Left cardiac atrium (tissue), 4 donors: ENCODE results near the gene LAGE3. TPM values are rescaled to one million over a fixed set of nuclear protein-coding genes. Genes with fewer than 3 reads are reported as not detected.

Experiments used
- ATAC-seq, 2 donors: fragments of 200-7000 bp; cut with Tn5 transposase; one replicate each; pipeline ENCODE4 v1.9.1; 2020; ENCODE audit warnings: mild to moderate bottlenecking in 2 of 2, moderate library complexity in 2 of 2
- DNase-seq: peaks from one replicate; pipeline ENCODE4 v3.0.0-alpha.2; 2020
- intact Hi-C, 2 donors: fragments of 100-400 bp; cut with DNase I; formaldehyde crosslinking; loops; one replicate each; pipeline versions ENCODE4 v1.14.1 to v1.15.1; 2022 to 2023
- total RNA-seq, 2 donors: library from RNA; stranded (reverse); fragmentation: NEBNext Ultra II Directional; extraction: Animal tissue kit (Norgen Biotek cat#: 25700); gene quantifications; one replicate each; pipeline ENCODE4 v1.2.1, GENCODE V29; 2021
- donor health status: DM: no; HTN: yes; CAD: no.
- donor health status: DM: no; HTN: yes; CAD: no; lungs with severe emphysema.
- donor health status: DM: yes; HTN: yes; CAD: no.
- donor health status: Dilated cardiomyopathy.

The LAGE3 gene
- total RNA-seq, 2 donors from 2014 or later = 17.7 TPM

GRCh38 chrX:154463611-154464220, 15.4 kb downstream of the LAGE3 start:
- intact Hi-C loops = no loop called here
- ATAC-seq (no peak), DNase-seq (no peak)

GRCh38 chrX:154462396-154462795, 16.7 kb downstream of the LAGE3 start:
- ATAC-seq (no peak), DNase-seq (no peak)
- intact Hi-C loops = no loop called here

DNA sequence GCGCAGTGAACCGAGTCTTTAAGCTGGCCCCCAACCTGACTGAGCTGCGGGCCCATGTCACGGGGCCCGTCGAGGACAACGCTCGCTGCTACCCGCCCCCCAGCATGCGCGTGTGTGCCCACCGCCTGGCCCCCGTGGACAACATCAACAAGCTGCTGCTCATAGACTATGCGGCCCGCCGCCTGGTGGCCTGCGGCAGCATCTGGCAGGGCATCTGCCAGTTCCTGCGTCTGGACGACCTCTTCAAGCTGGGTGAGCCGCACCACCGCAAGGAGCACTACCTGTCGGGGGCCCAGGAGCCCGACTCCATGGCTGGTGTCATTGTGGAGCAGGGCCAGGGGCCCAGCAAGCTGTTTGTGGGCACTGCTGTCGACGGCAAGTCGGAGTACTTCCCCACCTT, 18.8 kb downstream of the LAGE3 start:
- intact Hi-C loops = no loop called here
- ATAC-seq (no peak), DNase-seq (no peak)

GRCh38 chrX:154459832-154460231, 19.2 kb downstream of the LAGE3 start:
- DNase-seq = no peak
- intact Hi-C loops = no loop called here
- ATAC-seq = peak; percentile 16 to 44

GRCh38 chrX:154458954-154459778, 19.9 kb downstream of the LAGE3 start:
- DNase-seq (no peak), ATAC-seq (peak; percentile 77 to 84)
- intact Hi-C loops = no loop called here

DNA sequence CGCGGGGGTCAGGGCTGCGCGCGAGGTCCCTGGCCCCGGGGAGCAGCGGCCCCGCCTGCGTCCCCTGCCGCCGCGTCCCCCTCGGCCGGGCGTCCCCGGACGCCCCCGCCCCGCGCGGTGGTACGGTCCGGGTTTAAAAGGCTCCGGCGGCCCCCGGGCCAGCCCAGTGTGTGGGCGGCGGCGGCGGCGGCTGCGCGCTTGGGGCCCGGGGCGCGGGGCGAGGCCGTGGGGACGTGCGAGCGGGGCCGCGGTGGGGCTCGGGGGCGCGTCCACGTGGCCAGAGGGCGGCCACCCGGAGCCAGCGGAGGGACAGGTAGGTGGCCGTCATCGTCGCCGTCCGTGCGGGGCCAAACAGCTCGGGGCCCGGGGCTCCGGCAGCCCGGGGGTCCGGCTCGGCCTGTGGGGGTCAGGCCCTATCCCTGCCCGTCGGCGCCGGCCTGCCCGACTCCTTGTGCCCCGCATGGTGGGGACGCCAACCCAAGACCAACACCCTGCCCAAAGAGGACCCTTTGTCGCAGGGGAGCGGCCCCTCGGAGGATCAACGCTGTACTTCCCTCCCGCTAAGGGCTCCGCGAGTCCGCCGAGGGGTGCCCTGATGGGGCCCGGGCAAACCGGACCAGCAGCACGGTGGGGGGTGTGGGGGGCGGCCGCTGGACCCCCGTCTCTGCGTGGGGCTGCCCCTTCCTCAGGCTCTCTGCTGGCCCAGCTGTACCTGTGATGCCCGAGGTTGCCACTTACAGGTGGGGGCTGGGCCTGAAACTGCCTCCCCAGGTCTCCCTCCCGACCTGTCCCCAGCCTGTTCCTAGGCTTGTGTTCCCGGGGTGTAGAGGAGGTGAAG, 20.7 kb downstream of the LAGE3 start, which contains the start of gene PLXNA3:
Gene PLXNA3, plus strand, starts transcription at position 166 of the 838 bp plus-strand sequence. CDS start 1,903 bp downstream, outside the sequence.
- ATAC-seq (peak; percentile 75 to 83), DNase-seq (peak; percentile 57)
- intact Hi-C loops = no loop called here

GRCh38 chrX:154457491-154458115, 21.5 kb downstream of the LAGE3 start:
- intact Hi-C loops = no loop called here
- DNase-seq (no peak), ATAC-seq (peak; percentile 41 to 53)

DNA sequence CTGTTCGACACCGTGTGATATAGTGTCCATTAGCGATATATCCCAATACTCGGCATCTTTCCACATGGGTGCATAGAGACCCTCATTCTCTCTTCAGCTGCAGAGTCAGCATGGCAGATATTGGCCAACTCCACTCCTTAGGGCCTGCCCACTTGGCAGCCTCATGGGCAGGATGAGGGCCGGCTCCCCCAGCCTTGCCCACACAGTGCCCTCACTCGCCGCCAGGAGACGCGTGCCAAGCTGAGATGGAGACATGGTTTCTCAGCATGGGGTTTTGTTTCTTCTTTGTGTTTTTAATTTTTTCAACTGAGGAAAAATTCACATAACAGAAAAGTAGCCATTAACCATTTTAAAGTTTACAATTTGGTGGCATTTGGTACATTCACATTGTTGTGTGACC, 26.3 kb downstream of the LAGE3 start:
- ATAC-seq (peak in 1 of 2 donors; percentile 21), DNase-seq (no peak)
- intact Hi-C loops = no loop called here

GRCh38 chrX:154450312-154450711, 28.8 kb downstream of the LAGE3 start:
- intact Hi-C loops = no loop called here
- ATAC-seq = no peak
- DNase-seq = no peak

DNA sequence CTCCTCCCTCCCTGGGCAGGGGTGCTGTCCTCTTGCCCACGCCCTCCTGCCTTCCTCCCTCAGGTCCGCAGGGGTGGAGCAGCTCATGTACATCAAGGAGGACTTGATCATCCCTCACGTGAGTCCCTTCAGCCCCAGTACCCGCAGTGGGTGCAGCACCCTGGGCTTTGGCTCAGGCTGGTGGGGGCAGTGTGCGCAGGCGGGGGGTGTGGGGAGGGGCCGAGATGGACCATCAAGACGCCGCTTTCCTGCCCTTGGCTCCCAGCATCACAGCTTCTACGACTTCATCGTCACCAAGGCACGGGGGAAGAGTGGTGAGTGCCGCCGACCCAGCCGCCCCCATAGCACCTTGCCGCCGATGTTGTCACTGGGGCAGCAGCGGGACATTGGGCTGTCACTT, 29.5 kb downstream of the LAGE3 start:
- ATAC-seq (no peak), DNase-seq (no peak)
- intact Hi-C loops = no loop called here

DNA sequence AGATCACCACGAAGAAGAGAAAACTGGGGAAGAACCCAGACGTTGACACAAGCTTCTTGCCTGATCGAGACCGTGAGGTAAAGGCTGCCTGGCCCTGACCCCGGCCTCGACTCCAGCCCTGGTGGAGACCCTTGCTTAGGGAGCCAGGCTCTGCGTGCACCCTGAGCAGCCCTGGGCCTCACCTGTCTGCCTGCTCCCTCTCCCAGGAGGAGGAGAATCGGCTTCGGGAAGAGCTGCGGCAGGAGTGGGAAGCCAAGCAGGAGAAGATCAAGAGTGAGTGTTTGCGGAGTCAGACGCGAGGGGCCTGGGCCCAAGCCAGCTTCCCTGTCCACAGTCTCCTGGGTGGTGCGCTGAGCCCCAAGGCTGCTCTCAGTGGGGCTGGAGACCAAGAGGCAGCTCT, 30.6 kb downstream of the LAGE3 start:
- no peak for DNase-seq
- no peak for ATAC-seq
- intact Hi-C loops = no loop called here

- ATAC-seq (no peak), DNase-seq (no peak)
- intact Hi-C loops = no loop called here
These were observed 32.7 kb downstream of the LAGE3 start for GRCh38 chrX:154446430-154446829.

GRCh38 chrX:154445776-154446175, 33.3 kb downstream of the LAGE3 start:
- DNase-seq = no peak
- intact Hi-C loops = no loop called here
- no peak for ATAC-seq

GRCh38 chrX:154444755-154445246, 34.3 kb downstream of the LAGE3 start:
- ATAC-seq = no peak
- intact Hi-C loops = no loop called here
- no peak for DNase-seq

GRCh38 chrX:154443992-154444754, 34.9 kb downstream of the LAGE3 start, which contains the start of gene FAM50A:
Gene FAM50A, plus strand, starts transcription at chrX:154444141. Its CDS starts 95 bp downstream, at chrX:154444236.
- peak; percentile 89 to 94 for ATAC-seq
- DNase-seq = peak; percentile 88
- intact Hi-C loops = no loop called here

DNA sequence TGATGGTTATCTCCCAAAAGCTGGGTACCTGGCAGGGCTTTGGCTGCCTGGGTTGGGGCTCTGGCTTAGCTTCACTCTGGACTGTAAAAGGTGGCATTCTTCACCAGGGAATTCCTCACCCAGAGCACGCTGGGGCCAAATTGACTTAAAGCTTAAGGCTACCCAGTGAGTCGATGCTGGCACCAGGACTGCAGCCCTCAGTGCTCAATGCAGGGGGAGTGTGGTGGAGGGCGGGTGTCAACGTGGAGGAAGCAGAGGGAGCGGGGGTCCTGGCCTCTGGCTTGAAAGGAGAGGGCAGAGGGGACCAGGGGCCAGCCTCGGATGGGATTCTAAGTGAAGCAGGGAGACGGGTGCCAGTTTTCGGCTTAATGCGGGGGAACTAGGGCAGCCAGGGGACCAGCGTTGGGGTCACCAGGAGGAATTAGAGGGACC, 35.6 kb downstream of the LAGE3 start:
- intact Hi-C loops = no loop called here
- ATAC-seq = peak; percentile 3 to 8
- no peak for DNase-seq

DNA sequence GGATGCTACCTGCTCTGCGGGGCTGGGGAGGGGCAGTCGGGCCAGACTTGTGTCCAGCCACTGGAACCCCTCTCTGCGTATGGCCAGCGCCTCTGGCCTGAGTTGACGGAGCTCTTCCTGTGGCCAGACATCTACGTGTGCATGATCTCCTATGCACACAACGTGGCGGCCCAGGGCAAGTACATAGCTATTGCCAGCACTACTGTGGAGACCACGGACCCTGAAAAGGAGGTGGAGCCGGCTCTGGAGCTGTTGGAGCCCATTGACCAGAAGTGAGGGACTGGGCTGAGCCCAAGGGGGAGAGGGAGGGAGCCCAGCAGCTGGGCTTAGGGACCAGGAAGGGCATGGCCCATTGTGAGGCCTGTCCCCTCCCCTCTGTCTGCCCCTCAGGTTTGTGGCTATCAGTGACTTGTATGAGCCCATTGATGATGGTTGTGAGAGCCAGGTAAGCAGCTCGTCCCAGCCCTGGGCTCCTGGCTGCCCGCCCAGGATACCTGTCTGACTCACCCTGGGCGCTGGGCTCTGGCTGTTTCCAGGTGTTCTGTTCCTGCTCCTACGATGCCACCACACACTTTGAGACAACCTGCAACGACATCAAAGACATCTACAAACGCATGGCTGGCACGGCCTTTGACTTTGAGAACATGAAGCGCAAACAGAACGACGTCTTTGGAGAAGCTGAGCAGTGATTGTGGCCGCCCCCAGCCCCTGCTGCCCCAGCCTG, 36.9 kb downstream of the LAGE3 start:
- intact Hi-C loops = no loop called here
- DNase-seq (no peak), ATAC-seq (no peak)

DNA sequence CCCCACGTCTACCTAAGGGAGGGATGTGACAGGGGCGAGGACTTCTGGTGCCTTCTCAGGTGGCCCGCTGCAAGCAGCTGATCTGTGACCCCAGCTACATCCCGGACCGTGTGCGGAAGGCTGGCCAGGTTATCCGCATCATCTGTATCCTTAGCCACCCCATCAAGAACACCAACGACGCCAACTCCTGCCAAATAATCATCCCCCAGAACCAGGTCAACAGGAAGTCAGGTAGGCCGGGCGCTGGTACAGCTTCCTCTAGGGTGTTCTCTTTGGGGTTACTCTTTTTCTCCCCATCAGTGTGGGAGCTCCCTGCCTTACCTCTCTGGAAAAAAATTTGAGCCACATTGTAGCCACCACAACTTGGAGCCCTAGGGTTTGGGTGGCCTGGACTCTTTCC, 37.5 kb downstream of the LAGE3 start:
- ATAC-seq = no peak
- intact Hi-C loops = no loop called here
- no peak for DNase-seq
